OCI-LY3 (cell line): ENCODE data around the gene LRRC8D.

Experiments used
- CTCF ChIP-seq: fragments of 200-600, 300-600 bp; sonication (generic); IDR thresholded peaks from 2 replicates; pipeline ENCODE4 v1.5.1; 2014; ENCODE audit warnings: antibody characterized with exemption, low read length, low read depth
- EZH2phosphoT487 ChIP-seq: fragments of 200-600 bp; shearing (Covaris generic); IDR thresholded peaks from 2 replicates; pipeline ENCODE4 v1.6.1; 2018; ENCODE audit warnings: antibody characterized with exemption, mixed run types, low read depth

GRCh38 chr1:89901957-89902669, 81.3 kb downstream of the LRRC8D start:
- no peak for TF ChIP-seq CTCF
- no peak for TF ChIP-seq EZH2phosphoT487
